ENCODE data around the gene GUCA1A. TPM values are rescaled to one million over a fixed set of nuclear protein-coding genes. Genes with fewer than 3 reads are reported as not detected.

The GUCA1A gene
- total RNA-seq, 1 donor from 2014 or later, result not detected

DNA sequence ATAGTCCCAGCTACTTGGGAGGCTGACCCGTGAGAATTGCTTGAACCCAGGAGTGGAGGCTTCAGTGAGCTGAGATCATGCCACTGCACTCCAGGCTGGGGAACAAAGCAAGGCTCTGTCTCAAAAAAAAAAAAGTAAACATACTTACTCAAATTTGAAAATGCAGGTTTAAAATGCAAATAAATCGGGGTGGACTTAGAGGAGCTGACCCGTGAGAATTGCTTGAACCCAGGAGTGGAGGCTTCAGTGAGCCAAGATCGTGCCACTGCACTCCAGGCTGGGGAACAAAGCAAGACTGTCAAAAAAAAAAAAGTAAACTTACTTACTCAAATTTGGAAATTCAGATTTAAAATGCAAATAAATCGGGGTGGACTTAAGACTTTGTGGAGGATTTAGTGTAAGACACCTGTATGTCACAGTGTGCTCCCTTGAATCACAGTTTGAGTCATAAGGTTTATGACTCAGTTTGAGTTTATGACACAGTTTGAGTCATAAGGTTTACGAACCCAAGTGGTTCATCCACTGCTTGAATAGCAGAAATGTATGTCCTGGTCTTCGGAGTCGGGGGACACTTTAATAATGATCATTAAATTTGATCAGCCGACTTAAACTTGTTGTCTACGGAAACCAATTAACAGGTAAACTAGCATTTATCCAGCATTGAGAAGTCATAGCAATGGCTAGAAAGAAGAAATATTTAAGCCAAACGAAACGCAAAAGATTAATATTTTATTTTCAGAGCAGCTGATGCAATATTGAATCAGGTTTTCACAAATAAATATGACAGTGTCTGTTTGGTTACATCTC lies 51.3 kb downstream of the GUCA1A start:
- Histone ChIP-seq H3K9me3 (no peaks in the 10 kb centered on the region), H3K27ac (no peak overlapping the region), H3K27me3 (no peaks in the 10 kb centered on the region), H3K4me1 (peaks cover 37% of the 10 kb centered on the region), H3K36me3 (no peaks in the 10 kb centered on the region), H3K4me3 (no peak overlapping the region)
- TF ChIP-seq, protein P1, sequence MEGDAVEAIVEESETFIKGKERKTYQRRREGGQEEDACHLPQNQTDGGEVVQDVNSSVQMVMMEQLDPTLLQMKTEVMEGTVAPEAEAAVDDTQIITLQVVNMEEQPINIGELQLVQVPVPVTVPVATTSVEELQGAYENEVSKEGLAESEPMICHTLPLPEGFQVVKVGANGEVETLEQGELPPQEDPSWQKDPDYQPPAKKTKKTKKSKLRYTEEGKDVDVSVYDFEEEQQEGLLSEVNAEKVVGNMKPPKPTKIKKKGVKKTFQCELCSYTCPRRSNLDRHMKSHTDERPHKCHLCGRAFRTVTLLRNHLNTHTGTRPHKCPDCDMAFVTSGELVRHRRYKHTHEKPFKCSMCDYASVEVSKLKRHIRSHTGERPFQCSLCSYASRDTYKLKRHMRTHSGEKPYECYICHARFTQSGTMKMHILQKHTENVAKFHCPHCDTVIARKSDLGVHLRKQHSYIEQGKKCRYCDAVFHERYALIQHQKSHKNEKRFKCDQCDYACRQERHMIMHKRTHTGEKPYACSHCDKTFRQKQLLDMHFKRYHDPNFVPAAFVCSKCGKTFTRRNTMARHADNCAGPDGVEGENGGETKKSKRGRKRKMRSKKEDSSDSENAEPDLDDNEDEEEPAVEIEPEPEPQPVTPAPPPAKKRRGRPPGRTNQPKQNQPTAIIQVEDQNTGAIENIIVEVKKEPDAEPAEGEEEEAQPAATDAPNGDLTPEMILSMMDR (IDR thresholded peaks at IDR 0.05), result no peak
- TF ChIP-seq POLR2AphosphoS5 (IDR thresholded peaks at IDR 0.05; ENCODE audit: insufficient read depth in 1 of 2, low read depth in 1 of 2) (peak in 1 of 2 donors; percentile 56), POLR2A (IDR thresholded peaks at IDR 0.05) (no peak)
- intact Hi-C loops (cut with DNase I), result no loop called here
- no peak for DNase-seq (ENCODE audit: extremely low spot score in 2 of 2)

DNA sequence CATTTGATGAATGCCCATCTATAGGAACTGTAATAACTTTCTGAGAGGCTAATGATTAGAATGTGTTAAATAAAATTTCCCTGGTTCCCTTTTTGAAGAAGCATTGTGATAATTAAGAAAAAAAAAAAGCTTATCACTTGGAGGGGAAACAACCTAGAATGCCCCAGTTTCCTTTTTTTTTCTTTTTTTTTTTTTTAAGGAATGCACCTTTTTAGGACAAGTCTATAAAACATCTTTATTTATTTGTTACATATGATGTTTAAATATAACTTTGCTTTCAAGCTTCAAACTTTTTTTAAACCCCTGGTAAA lies 51.8 kb downstream of the GUCA1A start:
- Histone ChIP-seq H3K27me3 (no peaks in the 10 kb centered on the region), H3K4me1 (peaks cover 37% of the 10 kb centered on the region), H3K27ac (no peak overlapping the region), H3K4me3 (no peak overlapping the region), H3K9me3 (no peaks in the 10 kb centered on the region), H3K36me3 (no peaks in the 10 kb centered on the region)
- DNase-seq (ENCODE audit: extremely low spot score in 2 of 2), result no peak
- TF ChIP-seq, protein P1 (IDR thresholded peaks at IDR 0.05), result no peak
- TF ChIP-seq POLR2AphosphoS5 (IDR thresholded peaks at IDR 0.05; ENCODE audit: insufficient read depth in 1 of 2, low read depth in 1 of 2), result no peak
- no peak for TF ChIP-seq POLR2A (IDR thresholded peaks at IDR 0.05)
- intact Hi-C loops (cut with DNase I), result no loop called here

DNA sequence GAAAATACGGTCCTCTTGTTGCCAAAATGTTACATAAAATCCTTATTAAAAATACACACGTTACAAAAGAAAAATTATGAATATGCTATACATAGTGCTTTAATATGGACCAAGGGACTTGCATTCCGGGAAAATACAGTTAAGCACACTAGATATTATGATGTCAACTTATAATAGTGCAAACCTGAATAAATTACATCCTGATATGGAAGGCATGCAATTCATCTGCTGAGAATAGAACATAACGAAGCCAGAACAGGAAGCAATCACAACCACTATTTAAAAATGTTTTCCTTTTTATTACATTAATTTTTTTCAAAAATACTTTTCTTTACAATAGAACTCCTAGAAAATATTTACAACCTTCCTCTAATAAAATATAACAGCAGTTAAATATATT lies 52.3 kb downstream of the GUCA1A start:
- H3K36me3 ChIP-seq, result no peaks in the 10 kb centered on the region
- intact Hi-C loops (cut with DNase I), result no loop called here
- TF ChIP-seq POLR2A (IDR thresholded peaks at IDR 0.05), result no peak
- H3K27me3 ChIP-seq, result no peaks in the 10 kb centered on the region
- no peaks in the 10 kb centered on the region for H3K9me3 ChIP-seq
- H3K4me3 ChIP-seq, result no peak overlapping the region
- no peak overlapping the region for H3K27ac ChIP-seq
- H3K4me1 ChIP-seq, result peaks cover 37% of the 10 kb centered on the region
- DNase-seq (ENCODE audit: extremely low spot score in 2 of 2), result no peak

DNA sequence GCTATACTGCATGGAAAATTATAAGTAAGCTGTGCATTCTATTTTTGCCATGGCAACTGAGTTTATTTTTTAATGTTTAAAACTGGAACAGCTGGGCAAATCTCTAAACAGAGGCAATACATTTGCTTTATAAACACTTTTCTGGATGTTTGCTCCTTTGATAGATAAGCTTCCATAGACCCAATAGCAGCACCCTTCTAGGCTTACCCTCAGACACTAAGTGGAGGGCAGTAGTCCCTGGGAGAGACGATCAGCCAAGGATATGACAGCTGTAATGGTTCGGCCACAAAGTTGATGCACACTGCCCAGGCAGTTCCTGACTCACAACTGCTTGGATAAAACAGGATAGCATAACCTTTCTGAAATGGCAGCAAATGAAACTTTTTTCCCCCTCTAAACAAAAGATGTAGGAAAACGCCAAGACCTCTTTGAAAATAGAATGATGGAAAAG lies 53.0 kb downstream of the GUCA1A start:
- no peak overlapping the region for H3K27ac ChIP-seq
- peaks cover 37% of the 10 kb centered on the region for H3K4me1 ChIP-seq
- intact Hi-C loops (cut with DNase I), result no loop called here
- H3K36me3 ChIP-seq, result no peaks in the 10 kb centered on the region
- no peaks in the 10 kb centered on the region for H3K9me3 ChIP-seq
- DNase-seq (ENCODE audit: extremely low spot score in 2 of 2), result no peak
- no peak for TF ChIP-seq POLR2AphosphoS5 (IDR thresholded peaks at IDR 0.05; ENCODE audit: insufficient read depth in 1 of 2, low read depth in 1 of 2)
- no peak for TF ChIP-seq POLR2A (IDR thresholded peaks at IDR 0.05)
- TF ChIP-seq, protein P1 (IDR thresholded peaks at IDR 0.05), result no peak
- H3K27me3 ChIP-seq, result no peaks in the 10 kb centered on the region
- H3K4me3 ChIP-seq, result no peak overlapping the region

DNA sequence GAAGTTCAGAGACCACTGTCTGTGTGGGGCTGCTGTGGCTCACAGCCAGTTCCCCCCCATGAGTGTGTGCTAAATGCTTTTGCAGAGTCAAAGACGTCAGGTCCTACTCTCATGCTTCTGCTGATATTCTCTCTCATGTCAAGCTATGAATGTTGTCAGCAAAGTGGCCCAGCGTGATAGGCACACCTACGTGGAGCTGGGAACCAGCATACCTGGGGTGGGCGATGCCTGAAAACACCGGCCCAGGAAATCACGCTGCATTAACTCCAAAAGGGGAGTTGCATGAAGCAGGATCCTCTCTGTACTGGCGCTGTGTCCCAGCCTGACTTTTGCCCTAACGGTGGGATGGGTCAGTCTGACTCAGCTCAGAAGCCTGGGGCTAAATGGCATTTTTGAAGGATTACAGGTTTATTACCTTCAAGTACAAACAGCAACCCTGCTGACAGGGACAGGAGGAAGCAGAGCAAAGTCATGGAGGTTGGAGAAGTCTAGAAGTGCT lies 53.5 kb downstream of the GUCA1A start:
- DNase-seq (ENCODE audit: extremely low spot score in 2 of 2), result no peak
- no peaks in the 10 kb centered on the region for H3K9me3 ChIP-seq
- TF ChIP-seq POLR2A (IDR thresholded peaks at IDR 0.05) (no peak), POLR2AphosphoS5 (IDR thresholded peaks at IDR 0.05; ENCODE audit: insufficient read depth in 1 of 2, low read depth in 1 of 2) (peak in 1 of 2 donors; percentile 47)
- TF ChIP-seq, protein P1 (IDR thresholded peaks at IDR 0.05), result no peak
- H3K36me3 ChIP-seq, result peaks cover 0 to 3% of the 10 kb centered on the region in 2 donors
- H3K27ac ChIP-seq, result peak overlapping the region; percentile 46
- H3K4me1 ChIP-seq, result peaks cover 37% of the 10 kb centered on the region
- H3K4me3 ChIP-seq, result no peak overlapping the region
- intact Hi-C loops (cut with DNase I), result no loop called here
- no peaks in the 10 kb centered on the region for H3K27me3 ChIP-seq

Measured in vagina (tissue), 2 donors.